Breast epithelium (tissue), 3 donors: ENCODE measurements around the gene VSX1.

Source experiments
- POLR2A ChIP-seq: fragments of 450-650 bp; IDR thresholded peaks from one replicate; pipeline ENCODE4 v1.6.1; 2016; ENCODE audit warnings: antibody characterized with exemption, mild to moderate bottlenecking, moderate library complexity
- POLR2AphosphoS5 ChIP-seq, 3 donors: sonication (generic); formaldehyde crosslinking; IDR thresholded peaks; one replicate each; pipeline ENCODE4 v1.6.1; 2017; ENCODE audit warnings: antibody characterized with exemption in 3 of 3
- TF ChIP-seq, protein P1 (sequence below), 3 donors: fragments of 450-650 bp; IDR thresholded peaks; one replicate each; pipeline ENCODE4 v1.5.1; 2016 to 2017; ENCODE audit warnings: antibody characterized with exemption in 3 of 3, mild to moderate bottlenecking in 3 of 3, moderate library complexity in 3 of 3

- TF ChIP-seq POLR2A = no peak
- TF ChIP-seq POLR2AphosphoS5 (IDR thresholded peaks at IDR 0.05) = no peak
- TF ChIP-seq, protein P1, sequence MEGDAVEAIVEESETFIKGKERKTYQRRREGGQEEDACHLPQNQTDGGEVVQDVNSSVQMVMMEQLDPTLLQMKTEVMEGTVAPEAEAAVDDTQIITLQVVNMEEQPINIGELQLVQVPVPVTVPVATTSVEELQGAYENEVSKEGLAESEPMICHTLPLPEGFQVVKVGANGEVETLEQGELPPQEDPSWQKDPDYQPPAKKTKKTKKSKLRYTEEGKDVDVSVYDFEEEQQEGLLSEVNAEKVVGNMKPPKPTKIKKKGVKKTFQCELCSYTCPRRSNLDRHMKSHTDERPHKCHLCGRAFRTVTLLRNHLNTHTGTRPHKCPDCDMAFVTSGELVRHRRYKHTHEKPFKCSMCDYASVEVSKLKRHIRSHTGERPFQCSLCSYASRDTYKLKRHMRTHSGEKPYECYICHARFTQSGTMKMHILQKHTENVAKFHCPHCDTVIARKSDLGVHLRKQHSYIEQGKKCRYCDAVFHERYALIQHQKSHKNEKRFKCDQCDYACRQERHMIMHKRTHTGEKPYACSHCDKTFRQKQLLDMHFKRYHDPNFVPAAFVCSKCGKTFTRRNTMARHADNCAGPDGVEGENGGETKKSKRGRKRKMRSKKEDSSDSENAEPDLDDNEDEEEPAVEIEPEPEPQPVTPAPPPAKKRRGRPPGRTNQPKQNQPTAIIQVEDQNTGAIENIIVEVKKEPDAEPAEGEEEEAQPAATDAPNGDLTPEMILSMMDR (IDR thresholded peaks at IDR 0.05) = no peak
These were observed 18.0 kb downstream of the VSX1 start for GRCh38 chr20:25063981-25064380.
